ENCODE measurements around the gene RASA3.

DNA sequence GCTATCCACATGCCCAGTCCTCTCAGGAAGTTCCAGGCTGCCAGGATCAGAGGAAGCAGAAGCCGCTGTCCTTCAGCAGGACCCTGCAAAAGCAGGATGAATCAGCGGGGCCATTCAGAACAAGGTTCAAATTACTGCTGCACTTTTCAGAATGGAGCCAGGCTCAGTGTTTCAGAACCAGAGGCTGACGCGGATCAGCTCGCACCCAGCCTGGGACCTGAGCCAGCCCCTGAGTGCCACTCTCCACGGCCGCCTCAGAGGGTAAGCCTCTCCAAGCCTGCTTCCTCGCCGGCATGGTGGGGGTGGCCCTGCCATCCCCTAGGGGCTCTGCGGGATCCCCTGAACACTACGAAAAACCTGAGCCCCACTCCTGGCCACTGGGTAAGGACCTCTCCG lies 24.7 kb downstream of the RASA3 start:
- no peak for TF ChIP-seq LEF1 (IDR thresholded peaks at IDR 0.05)
- no peak for TF ChIP-seq CTCF (IDR thresholded peaks at IDR 0.05 in 2 of 3, conservative IDR thresholded peaks at IDR 0.05 in 1 of 3; ENCODE audit: insufficient read depth in 2 of 3, low read depth in 1 of 3, low read length in 3 of 3)
- no peak for TF ChIP-seq ZNF384 (IDR thresholded peaks at IDR 0.05; ENCODE audit: low read depth, low read length)
- no peak for TF ChIP-seq ZBED1 (IDR thresholded peaks at IDR 0.05)
- TF ChIP-seq, protein P1, sequence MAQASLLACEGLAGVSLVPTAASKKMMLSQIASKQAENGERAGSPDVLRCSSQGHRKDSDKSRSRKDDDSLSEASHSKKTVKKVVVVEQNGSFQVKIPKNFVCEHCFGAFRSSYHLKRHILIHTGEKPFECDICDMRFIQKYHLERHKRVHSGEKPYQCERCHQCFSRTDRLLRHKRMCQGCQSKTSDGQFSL (CRISPR knock-in tag; IDR thresholded peaks at IDR 0.05), result no peak
- TF ChIP-seq, protein P1 (tag; IDR thresholded peaks at IDR 0.05), result no peak
- TF ChIP-seq FOXM1 (IDR thresholded peaks at IDR 0.05; ENCODE audit: low read depth), result no peak
- TF ChIP-seq FOXM1 (CRISPR knock-in tag; IDR thresholded peaks at IDR 0.05; ENCODE audit: low read depth), result no peak
- no peak for TF ChIP-seq ETV5 (CRISPR knock-in tag; IDR thresholded peaks at IDR 0.05; ENCODE audit: low read depth)
- TF ChIP-seq NR2C2 (CRISPR knock-in tag; IDR thresholded peaks at IDR 0.05), result no peak
- no peak for TF ChIP-seq NR2C2 (tag; IDR thresholded peaks at IDR 0.05)
- TF ChIP-seq, protein P2, sequence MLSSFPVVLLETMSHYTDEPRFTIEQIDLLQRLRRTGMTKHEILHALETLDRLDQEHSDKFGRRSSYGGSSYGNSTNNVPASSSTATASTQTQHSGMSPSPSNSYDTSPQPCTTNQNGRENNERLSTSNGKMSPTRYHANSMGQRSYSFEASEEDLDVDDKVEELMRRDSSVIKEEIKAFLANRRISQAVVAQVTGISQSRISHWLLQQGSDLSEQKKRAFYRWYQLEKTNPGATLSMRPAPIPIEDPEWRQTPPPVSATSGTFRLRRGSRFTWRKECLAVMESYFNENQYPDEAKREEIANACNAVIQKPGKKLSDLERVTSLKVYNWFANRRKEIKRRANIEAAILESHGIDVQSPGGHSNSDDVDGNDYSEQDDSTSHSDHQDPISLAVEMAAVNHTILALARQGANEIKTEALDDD (IDR thresholded peaks at IDR 0.05), result no peak
- no peak for TF ChIP-seq JUN (IDR thresholded peaks at IDR 0.05; ENCODE audit: borderline replicate concordance, low read depth, low read length)
- TF ChIP-seq JUN (CRISPR knock-in tag; IDR thresholded peaks at IDR 0.05; ENCODE audit: borderline replicate concordance), result no peak

All from K562 (cell line).